ENCODE results near the gene ARF4.

DNA sequence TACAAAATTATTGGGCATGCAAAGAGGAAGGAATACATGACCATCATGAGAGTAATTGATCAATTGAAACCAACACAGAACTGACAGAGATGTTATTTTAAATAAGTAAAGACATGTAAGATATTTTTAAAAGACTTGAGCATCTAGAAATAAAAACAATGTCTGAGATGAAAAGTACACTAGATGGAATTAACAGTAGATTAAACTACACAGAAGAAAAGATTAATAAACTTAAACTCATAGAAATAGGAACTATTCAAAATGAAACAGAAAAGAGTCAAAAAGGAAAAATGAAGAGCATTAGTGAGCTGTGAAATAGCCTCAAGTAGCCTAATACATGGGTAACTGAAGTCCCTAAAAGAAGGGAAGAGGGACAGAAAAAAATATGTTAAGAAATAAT, 8.5 kb upstream of the ARF4 start:
- TF ChIP-seq EZH2 (IDR thresholded peaks at IDR 0.05; ENCODE audit: low read depth, unreplicated experiment), result no peak
- no peak for TF ChIP-seq CTCF (conservative IDR thresholded peaks at IDR 0.05; ENCODE audit: low read depth in 2 of 2)
- no peak for TF ChIP-seq STAT1 (IDR thresholded peaks at IDR 0.05; ENCODE audit: unreplicated experiment)
- no peak for TF ChIP-seq POLR2AphosphoS5 (IDR thresholded peaks at IDR 0.05; ENCODE audit: low read depth)
- TF ChIP-seq CREB1 (CRISPR knock-in tag; IDR thresholded peaks at IDR 0.05; ENCODE audit: low read depth), result no peak
- no peak for TF ChIP-seq ZNF114 (CRISPR knock-in tag; IDR thresholded peaks at IDR 0.05)
- no peak for TF ChIP-seq REST (IDR thresholded peaks at IDR 0.05; ENCODE audit: unreplicated experiment)
- no peak for TF ChIP-seq JUNB (IDR thresholded peaks at IDR 0.05; ENCODE audit: unreplicated experiment)
- TF ChIP-seq EZH2phosphoT487 (IDR thresholded peaks at IDR 0.05; ENCODE audit: unreplicated experiment), result no peak
- TF ChIP-seq, protein P1, sequence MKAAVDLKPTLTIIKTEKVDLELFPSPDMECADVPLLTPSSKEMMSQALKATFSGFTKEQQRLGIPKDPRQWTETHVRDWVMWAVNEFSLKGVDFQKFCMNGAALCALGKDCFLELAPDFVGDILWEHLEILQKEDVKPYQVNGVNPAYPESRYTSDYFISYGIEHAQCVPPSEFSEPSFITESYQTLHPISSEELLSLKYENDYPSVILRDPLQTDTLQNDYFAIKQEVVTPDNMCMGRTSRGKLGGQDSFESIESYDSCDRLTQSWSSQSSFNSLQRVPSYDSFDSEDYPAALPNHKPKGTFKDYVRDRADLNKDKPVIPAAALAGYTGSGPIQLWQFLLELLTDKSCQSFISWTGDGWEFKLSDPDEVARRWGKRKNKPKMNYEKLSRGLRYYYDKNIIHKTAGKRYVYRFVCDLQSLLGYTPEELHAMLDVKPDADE (IDR thresholded peaks at IDR 0.05), result no peak
- TF ChIP-seq ZNF331 (CRISPR knock-in tag; IDR thresholded peaks at IDR 0.05; ENCODE audit: low read depth), result no peak

Measured in GM23338 (cell line).